GM18868 (cell line): Measurements from ENCODE around the gene CD19.
"Not testable (repeated sequence)": the region's sequence is repeated elsewhere in the genome, so short reads cannot be mapped to it uniquely, and the experiment has no call there.

Experiments used
- ATAC-seq: cut with Tn5 transposase; IDR thresholded peaks from one replicate; pipeline ENCODE4 v1.9.1; 2021; ENCODE audit warnings: mild to moderate bottlenecking, moderate library complexity; ENCODE audit not compliant: unreplicated experiment

Gene CD19

GRCh38 chr16:28980330-28980729 is 48.6 kb downstream of the CD19 start:
- not testable (repeated sequence) for ATAC-seq

DNA sequence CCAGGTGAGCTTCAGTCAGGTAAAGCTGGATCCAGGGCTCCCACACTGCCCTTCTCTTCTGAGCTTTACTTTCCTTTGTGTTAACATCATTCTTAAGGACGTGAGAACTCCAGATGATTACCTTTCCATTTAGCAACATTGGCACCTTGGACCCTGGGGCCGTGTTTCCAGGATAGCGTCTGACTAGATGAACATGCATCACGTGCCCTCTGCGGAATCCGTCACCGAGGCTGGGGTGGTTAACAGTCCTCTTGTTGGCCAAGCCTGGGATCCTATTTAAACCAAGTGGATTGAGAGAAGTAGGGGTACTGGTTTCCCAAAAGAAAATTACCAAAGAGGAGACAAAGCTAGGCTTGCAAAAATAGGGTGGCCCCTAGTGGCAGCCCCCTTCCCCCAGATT is 49.2 kb downstream of the CD19 start:
- ATAC-seq = no peak

DNA sequence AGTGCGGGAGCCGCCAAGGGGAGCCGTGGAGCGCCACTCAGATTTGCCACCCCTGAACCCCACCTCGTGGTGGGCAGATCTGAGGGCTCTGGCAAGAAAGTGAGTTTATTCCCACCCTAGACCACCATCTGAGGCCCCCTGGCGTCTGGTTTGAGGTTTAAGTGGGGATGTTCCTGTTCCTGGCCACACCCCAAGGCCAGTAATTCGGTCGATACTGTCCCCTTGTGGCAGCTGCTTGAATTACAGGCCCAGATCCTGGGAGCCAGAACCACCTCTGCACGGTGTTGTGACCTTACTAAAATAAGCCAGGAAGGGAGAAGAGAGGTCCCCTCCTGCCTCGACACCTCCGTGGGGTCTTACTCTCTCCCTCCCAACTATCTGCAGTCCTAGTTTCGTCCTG is 49.7 kb downstream of the CD19 start:
- ATAC-seq = no peak

DNA sequence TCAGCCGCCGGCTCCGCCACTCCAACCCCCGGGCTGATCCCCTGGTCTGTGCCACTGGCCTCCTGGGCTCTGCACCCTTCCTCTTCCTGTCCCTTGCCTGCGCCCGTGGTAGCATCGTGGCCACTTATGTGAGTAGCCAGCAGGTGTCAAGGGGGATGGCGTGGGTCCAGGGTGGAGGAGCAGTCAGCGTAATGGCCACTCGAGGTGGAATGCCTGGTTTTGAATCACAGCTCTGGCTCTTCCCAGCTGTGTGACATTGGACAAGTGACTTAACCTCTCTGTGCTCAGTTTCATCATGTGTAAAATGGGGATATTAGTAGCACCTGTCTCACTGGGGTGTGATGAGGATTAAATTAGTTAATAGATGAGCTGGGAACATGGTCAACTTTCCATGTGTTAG is 50.6 kb downstream of the CD19 start:
- no peak for ATAC-seq

- ATAC-seq = no peak
These were observed 51.2 kb downstream of the CD19 start for GRCh38 chr16:28982949-28983348.

GRCh38 chr16:28983644-28984043 is 51.9 kb downstream of the CD19 start:
- ATAC-seq = no peak

GRCh38 chr16:28984091-28984490 is 52.3 kb downstream of the CD19 start:
- ATAC-seq = no peak

DNA sequence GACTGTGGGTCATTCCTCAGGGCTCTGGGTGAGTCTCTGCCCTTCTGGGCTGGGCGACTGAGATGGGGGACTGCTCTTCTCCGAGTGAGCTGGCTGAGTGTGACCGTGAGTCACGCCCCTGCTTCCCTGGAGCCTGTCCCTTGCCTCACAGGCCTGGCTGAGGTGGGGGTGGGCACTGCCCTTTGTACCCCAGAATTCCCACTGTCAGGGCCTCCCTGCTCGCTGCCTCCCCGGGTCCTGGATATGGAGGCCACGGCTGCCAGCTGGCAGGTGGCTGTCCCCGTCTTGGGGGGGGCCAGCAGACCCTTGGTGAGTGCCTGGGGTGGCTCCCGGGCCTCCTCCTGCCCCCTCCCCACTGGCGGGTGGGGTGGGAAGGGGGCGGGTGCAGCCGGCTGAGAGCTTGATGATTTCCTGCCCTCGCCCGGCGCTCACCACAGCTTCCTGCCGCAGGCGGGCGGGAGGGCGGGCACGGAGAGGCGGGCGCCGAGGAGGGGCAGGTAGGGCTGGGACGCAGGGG is 52.9 kb downstream of the CD19 start, which contains the start of gene LAT:
Gene LAT (plus strand): TSS at position 434 of the 517 bp plus-strand sequence. CDS start 366 bp downstream, outside the sequence.
- ATAC-seq = no peak

DNA sequence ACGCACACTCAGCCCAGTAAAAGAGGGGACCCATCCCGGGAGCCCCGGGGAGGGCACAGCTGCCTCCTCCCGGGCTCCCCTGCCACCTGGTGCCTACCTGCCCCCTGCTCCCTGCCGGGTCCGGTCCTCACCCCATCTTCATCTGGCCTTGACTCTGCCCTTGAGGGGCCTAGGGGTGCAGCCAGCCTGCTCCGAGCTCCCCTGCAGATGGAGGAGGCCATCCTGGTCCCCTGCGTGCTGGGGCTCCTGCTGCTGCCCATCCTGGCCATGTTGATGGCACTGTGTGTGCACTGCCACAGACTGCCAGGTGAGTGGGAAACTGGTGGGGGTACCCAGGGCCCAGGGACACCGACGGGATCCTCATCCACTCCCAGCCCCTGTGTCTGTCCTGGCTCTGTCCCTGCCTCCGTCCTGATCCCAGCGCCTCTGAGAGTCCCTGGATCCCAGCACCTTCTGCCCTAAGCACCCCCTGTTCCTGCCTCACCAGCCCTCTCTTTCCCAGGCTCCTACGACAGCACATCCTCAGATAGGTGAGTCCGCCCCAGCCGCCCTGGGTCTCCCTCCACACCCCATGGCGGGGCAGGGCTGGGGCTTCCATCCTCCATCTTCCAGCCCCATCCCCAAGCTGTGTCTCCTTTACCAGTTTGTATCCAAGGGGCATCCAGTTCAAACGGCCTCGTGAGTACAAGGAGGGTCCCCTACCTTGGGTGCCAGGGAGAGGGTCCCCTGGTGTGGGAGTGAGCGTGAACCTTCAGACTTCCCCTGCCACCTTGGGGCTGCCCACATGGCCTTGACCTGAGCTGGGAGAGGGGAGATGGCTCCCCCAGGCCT is 53.7 kb downstream of the CD19 start:
- no peak for ATAC-seq

GRCh38 chr16:28986046-28986445 is 54.3 kb downstream of the CD19 start:
- ATAC-seq = no peak

- ATAC-seq = no peak
These were observed 54.7 kb downstream of the CD19 start for GRCh38 chr16:28986492-28986891.

GRCh38 chr16:28987170-28987853 is 55.5 kb downstream of the CD19 start:
- no peak for ATAC-seq
